Measurements from ENCODE around the gene TCERG1L. TPM values are rescaled to one million over a fixed set of nuclear protein-coding genes. Genes with fewer than 3 reads are reported as not detected.

TCERG1L gene
- total RNA-seq, 6 experiments from 2014 or later, result not detected

GRCh38 chr10:131246089-131246488 lies 65.4 kb downstream of the TCERG1L start:
- Histone ChIP-seq H3K36me3 (no peaks in the 10 kb centered on the region), H3K9me3 (no peaks in the 10 kb centered on the region), H3K4me1 (no peaks in the 10 kb centered on the region), H3K27me3 (no peaks in the 10 kb centered on the region), H3K4me3 (no peak overlapping the region), H3K27ac (no peak overlapping the region)
- intact Hi-C loops (cut with DNase I), result loop anchor here in 1 of 2 donors (10.0 kb wide), 1 partner anchor 629 kb away; no protein-coding TSS in a partner anchor
- no peak for DNase-seq
- ATAC-seq, result peak in 1 of 4 donors; percentile 9
- no peak for TF ChIP-seq CTCF (IDR thresholded peaks at IDR 0.05)
- TF ChIP-seq POLR2A (IDR thresholded peaks at IDR 0.05), result no peak
- WGBS (ENCODE audit: insufficient coverage, low coverage, low lambda C conversion rate, missing lambda C conversion rate), result 21% methylated on average over 4 of the region's 4 CpGs

GRCh38 chr10:131245475-131246059 lies 66.0 kb downstream of the TCERG1L start:
- DNase-seq, result peak in 1 of 3 donors; percentile 19
- H3K9me3 ChIP-seq, result no peaks in the 10 kb centered on the region
- intact Hi-C loops (cut with DNase I), result loop anchor here in 1 of 2 donors (10.0 kb wide), 1 partner anchor 629 kb away; no protein-coding TSS in a partner anchor
- no peak for TF ChIP-seq POLR2A (IDR thresholded peaks at IDR 0.05)
- TF ChIP-seq CTCF (IDR thresholded peaks at IDR 0.05), result no peak
- no peak for ATAC-seq
- H3K27ac ChIP-seq, result no peak overlapping the region
- no peaks in the 10 kb centered on the region for H3K36me3 ChIP-seq
- no peaks in the 10 kb centered on the region for H3K4me1 ChIP-seq
- H3K4me3 ChIP-seq, result no peak overlapping the region
- H3K27me3 ChIP-seq, result no peaks in the 10 kb centered on the region
- WGBS (ENCODE audit: insufficient coverage, low coverage, low lambda C conversion rate, missing lambda C conversion rate), result 67% methylated on average over 3 of the region's 22 CpGs

GRCh38 chr10:131244836-131245235 lies 66.7 kb downstream of the TCERG1L start:
- Histone ChIP-seq H3K36me3 (no peaks in the 10 kb centered on the region), H3K27me3 (no peaks in the 10 kb centered on the region), H3K9me3 (no peaks in the 10 kb centered on the region), H3K27ac (no peak overlapping the region), H3K4me1 (no peaks in the 10 kb centered on the region), H3K4me3 (no peak overlapping the region)
- 80% methylated on average over 1 of the region's 1 CpG for WGBS (ENCODE audit: insufficient coverage, low coverage, low lambda C conversion rate, missing lambda C conversion rate)
- intact Hi-C loops (cut with DNase I), result loop anchor here in 1 of 2 donors (10.0 kb wide), 1 partner anchor 630 kb away; no protein-coding TSS in a partner anchor
- DNase-seq, result peak in 1 of 3 donors; percentile 35
- no peak for ATAC-seq
- TF ChIP-seq CTCF (IDR thresholded peaks at IDR 0.05) (no peak), POLR2A (IDR thresholded peaks at IDR 0.05) (no peak)

- H3K27me3 ChIP-seq, result no peaks in the 10 kb centered on the region
- H3K27ac ChIP-seq, result no peak overlapping the region
- intact Hi-C loops (cut with DNase I), result loop anchor here in 1 of 2 donors (10.0 kb wide), 1 partner anchor 632 kb away; no protein-coding TSS in a partner anchor
- H3K4me1 ChIP-seq, result no peaks in the 10 kb centered on the region
- TF ChIP-seq POLR2A (IDR thresholded peaks at IDR 0.05), result no peak
- TF ChIP-seq CTCF (IDR thresholded peaks at IDR 0.05), result no peak
- DNase-seq (no peak), ATAC-seq (no peak)
- 70% methylated on average over 11 of the region's 12 CpGs for WGBS (ENCODE audit: insufficient coverage, low coverage, low lambda C conversion rate, missing lambda C conversion rate)
- no peak overlapping the region for H3K4me3 ChIP-seq
- no peaks in the 10 kb centered on the region for H3K9me3 ChIP-seq
- no peaks in the 10 kb centered on the region for H3K36me3 ChIP-seq
These were observed 68.4 kb downstream of the TCERG1L start for GRCh38 chr10:131243076-131243475.
